AG10803 (cell line): ENCODE measurements around the gene TMEM167B.

Experiments used
- DNase-seq: peaks from one replicate; pipeline ENCODE4 v3.0.0; 2010; ENCODE audit warnings: low read depth
- H3K4me3 ChIP-seq: 2 replicates; pipeline ENCODE4 v1.5.1; 2011; ENCODE audit warnings: mild to moderate bottlenecking, low read length, control low read depth
- TF ChIP-seq, protein P1 (sequence below): conservative IDR thresholded peaks from 2 replicates; pipeline ENCODE4 v1.5.1; 2011; ENCODE audit warnings: mild to moderate bottlenecking, low read length, control low read depth, inconsistent platforms

TMEM167B gene

DNA sequence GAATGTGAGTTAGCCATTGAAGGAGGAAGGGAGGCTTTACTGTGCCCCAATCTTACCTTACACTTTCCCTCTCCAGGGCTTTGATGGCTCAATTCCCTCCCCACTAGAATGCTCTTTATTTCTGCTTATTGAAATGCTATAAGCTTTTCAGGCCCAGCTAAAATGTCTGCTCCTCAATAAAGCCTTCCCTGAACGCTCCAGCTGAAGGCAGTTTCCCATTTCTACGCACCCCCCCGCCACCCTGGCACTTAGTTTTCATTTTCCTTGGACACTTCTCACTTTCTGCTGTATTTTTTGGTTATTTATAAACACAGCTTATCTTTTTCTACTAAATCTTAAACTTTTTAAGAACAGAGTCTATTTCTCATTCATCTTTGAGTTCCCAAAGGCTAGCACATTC is 7.1 kb upstream of the TMEM167B start:
- no peak overlapping the region for H3K4me3 ChIP-seq
- TF ChIP-seq, protein P1, sequence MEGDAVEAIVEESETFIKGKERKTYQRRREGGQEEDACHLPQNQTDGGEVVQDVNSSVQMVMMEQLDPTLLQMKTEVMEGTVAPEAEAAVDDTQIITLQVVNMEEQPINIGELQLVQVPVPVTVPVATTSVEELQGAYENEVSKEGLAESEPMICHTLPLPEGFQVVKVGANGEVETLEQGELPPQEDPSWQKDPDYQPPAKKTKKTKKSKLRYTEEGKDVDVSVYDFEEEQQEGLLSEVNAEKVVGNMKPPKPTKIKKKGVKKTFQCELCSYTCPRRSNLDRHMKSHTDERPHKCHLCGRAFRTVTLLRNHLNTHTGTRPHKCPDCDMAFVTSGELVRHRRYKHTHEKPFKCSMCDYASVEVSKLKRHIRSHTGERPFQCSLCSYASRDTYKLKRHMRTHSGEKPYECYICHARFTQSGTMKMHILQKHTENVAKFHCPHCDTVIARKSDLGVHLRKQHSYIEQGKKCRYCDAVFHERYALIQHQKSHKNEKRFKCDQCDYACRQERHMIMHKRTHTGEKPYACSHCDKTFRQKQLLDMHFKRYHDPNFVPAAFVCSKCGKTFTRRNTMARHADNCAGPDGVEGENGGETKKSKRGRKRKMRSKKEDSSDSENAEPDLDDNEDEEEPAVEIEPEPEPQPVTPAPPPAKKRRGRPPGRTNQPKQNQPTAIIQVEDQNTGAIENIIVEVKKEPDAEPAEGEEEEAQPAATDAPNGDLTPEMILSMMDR = no peak
- no peak for DNase-seq

DNA sequence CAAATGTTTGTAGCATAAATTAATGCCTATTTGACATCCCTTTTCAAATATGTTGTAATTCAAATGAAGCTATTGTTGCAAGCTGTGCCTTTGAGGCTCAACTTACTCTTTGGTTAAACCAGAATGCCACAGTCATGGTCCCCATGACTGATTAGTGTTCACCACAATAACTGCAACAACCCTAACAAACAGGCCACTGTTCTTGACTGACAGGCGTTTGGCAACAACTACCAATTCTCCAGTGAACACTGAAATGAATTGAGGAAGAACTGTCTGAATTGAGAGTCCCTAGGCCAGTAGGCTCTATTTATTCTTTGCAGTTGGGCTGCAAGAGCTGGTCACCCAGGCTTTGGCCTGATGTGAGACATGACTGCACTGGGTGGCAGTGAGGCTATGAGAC is 6.6 kb upstream of the TMEM167B start:
- peak; percentile 13 for DNase-seq

DNA sequence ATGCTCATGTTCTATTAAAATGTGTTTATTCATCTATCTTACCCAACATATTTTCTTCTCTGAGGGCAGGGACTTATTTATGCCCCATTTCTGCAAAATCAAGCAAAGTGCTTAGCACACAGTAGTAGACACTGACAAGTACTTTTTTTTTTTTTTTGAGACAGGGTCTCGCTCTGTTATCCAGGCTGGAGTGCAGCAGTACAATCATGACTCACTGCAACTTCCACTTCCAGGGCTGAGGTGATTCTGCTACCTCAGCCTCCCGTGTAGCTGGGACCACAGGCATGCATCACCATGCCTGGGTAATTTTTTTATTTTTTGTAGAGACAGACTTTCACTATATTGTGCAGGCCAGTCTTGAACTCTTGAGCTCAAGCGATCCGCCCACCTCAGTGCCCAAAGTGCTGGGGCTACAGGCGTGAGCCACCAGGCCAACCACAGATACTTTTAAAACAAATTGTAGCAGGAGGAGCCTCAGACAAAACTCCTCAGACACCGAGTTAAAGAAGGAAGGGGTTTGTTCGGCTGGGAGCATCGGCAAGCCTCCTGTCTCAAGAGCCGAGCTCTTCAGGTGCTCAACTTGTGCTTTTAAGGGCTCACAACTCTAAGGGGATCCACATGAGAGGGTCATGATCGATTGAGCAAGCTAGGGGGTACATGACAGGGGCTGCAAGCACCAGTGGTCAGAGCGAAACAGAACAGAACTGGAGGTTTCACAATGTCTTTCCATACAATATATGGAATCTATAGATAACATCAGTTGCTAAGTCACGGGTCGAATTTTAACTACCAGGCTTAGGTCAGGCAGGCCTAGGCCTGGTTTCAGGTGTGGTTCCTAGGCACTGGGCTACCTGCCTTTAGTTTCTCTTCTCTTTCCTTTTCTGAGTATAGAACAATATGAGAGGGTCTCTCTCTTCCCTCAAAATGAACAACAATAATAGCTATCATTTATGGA is 5.7 kb upstream of the TMEM167B start:
- DNase-seq = no peak
- no peak overlapping the region for H3K4me3 ChIP-seq
- TF ChIP-seq, protein P1 = no peak

More for the DNA sequence above, 6.6 kb upstream of the TMEM167B start:
- H3K4me3 ChIP-seq = no peak overlapping the region
- TF ChIP-seq, protein P1 = no peak

DNA sequence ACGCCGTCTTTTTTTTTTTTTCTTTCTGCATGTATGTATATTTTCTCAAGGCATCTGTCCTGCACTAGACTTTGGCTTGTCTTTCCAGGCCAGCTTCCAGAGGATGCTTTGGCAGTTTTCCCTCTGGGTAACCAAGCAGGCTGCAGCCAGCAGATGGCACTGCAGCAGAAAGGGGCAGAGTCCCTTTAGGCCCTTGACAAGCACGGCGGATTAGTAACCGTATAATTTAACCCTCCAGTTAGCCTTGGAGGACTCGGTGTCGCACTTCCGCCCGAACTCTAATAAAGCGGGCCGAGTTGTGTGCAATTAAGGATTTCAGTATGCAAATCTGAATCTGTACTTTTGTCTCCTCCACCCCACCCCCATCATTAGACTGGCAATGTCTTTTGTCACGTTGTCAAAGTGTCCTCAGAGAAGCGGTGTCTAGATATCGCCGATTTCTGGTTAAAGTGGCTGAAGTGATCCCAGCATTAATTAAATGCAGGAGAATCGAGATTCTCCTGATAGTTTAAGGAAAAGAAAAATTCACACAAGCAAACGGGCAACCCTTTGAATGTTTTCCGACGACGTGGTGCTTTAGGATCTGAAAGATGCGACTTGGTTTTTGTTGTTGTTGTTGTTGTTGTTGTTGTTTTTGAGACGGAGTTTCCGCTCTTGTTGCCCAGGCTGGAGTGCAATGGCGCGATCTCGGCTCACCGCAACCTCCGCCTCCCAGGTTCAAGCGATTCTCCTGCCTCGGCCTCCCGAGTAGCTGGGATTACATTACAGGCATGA is 1.1 kb upstream of the TMEM167B start:
- peak overlapping the region; percentile 92 for H3K4me3 ChIP-seq
- TF ChIP-seq, protein P1 = peak; percentile 63
- peak; percentile 74 for DNase-seq

DNA sequence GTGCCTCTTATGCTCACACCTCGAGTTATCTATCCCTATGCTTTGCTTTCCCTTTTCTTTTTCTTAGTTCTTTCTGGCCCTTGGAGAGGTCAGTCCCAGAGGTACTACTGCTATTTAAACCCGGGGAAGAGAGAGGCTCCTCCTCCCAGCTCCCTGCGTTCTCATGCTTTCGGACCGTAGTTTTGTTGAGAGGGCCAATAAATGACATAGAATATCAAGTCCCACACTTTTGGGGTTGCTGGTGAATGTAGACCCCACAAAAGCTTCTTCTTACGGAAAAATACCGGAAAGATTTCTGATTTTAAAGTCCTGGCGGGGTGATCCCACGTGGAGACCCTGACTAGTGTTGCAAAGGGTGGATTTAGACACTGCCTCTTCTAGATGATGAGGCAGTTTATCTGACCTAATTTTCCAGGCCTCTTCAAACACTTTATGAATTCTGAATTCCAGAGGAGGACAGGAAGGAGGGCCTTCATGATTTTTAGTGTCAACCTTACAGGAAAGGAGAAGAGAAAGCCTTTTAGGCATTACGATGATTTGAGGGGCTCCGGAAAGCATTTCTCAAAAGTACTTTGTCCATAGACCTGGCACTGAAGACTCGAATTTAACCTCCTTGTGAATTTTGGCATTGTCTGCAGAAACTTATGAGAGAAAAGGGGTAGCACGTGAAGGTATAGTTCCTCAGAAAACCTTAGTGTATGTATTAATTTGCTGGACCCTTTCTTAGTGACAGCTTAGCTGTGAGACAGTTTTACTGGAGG is 694 bp downstream of the TMEM167B start:
- peak; percentile 53 for DNase-seq
- TF ChIP-seq, protein P1 = no peak
- peak overlapping the region; percentile 92 for H3K4me3 ChIP-seq

DNA sequence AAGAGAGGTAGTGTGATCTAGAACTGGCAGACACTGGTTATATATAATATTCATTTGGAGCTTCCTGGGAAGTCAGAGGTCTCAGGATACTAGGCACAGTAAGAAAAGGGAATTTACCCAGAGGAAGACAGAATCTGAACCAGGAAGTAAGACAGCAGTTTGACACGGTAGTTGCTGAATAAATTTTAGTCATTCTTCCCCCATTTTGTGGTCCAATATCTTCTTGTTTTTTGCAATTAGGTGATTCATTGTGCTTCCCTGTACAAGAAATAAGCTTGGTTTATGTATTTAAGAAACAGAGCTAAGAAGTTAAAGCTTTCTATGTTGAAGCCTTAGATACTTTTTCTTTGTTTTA is 1.3 kb downstream of the TMEM167B start:
- TF ChIP-seq, protein P1 = no peak
- peak overlapping the region; percentile 92 for H3K4me3 ChIP-seq
- peak; percentile 39 for DNase-seq
